Osteocyte (in vitro differentiated cells): ENCODE results near the gene DEPP1. TPM values are rescaled to one million over a fixed set of nuclear protein-coding genes. Genes with fewer than 3 reads are reported as not detected.
A peak's percentile ranks its signal among the peaks of the same experiment; 100 is the strongest.

Source experiments
- DNase-seq: peaks from one replicate; pipeline ENCODE4 v3.0.0; 2021; ENCODE audit warnings: mixed read lengths; ENCODE audit not compliant: unreplicated experiment; ENCODE audit errors: extremely low spot score
- H3K27ac Mint-ChIP-seq: one replicate; pipeline ENCODE4 v1.8.0; 2021; ENCODE audit warnings: mild to moderate bottlenecking, mixed read lengths; ENCODE audit not compliant: unreplicated experiment
- H3K27me3 Mint-ChIP-seq: one replicate; pipeline ENCODE4 v1.8.0; 2021; ENCODE audit warnings: mixed read lengths; ENCODE audit not compliant: unreplicated experiment
- H3K36me3 Mint-ChIP-seq: one replicate; pipeline ENCODE4 v1.8.0; 2021; ENCODE audit warnings: mixed read lengths; ENCODE audit not compliant: unreplicated experiment
- H3K4me1 Mint-ChIP-seq: one replicate; pipeline ENCODE4 v1.8.0; 2021; ENCODE audit warnings: mixed read lengths; ENCODE audit not compliant: unreplicated experiment
- H3K4me3 Mint-ChIP-seq: one replicate; pipeline ENCODE4 v1.8.0; 2021; ENCODE audit warnings: mild to moderate bottlenecking, moderate library complexity, mixed read lengths; ENCODE audit not compliant: unreplicated experiment
- H3K9me3 Mint-ChIP-seq: one replicate; pipeline ENCODE4 v1.8.0; 2021; ENCODE audit warnings: mixed read lengths; ENCODE audit not compliant: unreplicated experiment
- total RNA-seq: library from RNA; stranded (reverse); gene quantifications from 2 replicates; pipeline ENCODE4 v1.2.1, GENCODE V29; 2021
- TF ChIP-seq, protein P1 (sequence below): fragments of 200-600 bp; sonication (generic); IDR thresholded peaks from 2 replicates; pipeline ENCODE4 v1.5.0; 2021; ENCODE audit warnings: antibody characterized with exemption, mild to moderate bottlenecking, moderate library complexity

Gene DEPP1
- total RNA-seq, 1 donor from 2014 or later: 10.3 TPM

DNA sequence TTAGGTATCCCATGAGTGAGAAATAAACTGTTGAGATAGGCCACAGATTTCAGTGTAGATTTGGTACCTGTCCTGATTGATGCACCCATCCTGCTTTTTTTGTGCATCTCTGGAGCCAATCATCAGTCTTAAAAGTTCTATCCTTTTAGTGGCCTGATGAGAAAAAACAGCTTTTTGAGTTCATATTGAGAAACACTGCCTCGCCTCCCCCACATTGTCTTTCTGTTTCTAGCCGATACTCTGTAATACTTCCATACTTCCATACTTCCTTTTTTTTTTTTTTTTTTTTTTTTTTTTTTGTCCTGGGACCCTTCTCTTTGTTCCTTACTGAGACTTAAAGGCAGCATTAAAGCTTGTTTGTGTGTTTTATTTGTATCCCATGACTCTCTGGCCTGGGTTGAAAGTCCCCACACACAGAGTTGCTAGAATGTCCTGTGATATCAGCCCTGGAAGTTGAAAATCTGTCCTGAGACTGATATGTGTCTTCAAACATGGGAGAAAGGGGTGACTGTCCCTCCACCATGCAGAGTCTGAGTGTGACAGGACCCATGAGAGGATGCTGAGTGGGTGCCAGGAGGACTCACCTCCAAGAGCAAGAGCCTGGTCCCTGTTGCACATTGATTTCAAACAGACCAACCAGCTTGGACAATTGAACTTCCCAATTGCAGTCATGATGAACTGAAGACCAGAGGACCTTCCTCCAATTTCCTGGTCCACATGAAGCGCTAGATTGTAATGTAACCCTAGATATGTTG lies 27.8 kb upstream of the DEPP1 start:
- Mint-ChIP-seq H3K27ac (no peak overlapping the region), H3K4me3 (no peak overlapping the region), H3K4me1 (peaks cover 10% of the 10 kb centered on the region), H3K36me3 (peaks cover 33% of the 10 kb centered on the region), H3K9me3 (peaks cover 13% of the 10 kb centered on the region), H3K27me3 (no peaks in the 10 kb centered on the region)
- no peak for DNase-seq
- TF ChIP-seq, protein P1, sequence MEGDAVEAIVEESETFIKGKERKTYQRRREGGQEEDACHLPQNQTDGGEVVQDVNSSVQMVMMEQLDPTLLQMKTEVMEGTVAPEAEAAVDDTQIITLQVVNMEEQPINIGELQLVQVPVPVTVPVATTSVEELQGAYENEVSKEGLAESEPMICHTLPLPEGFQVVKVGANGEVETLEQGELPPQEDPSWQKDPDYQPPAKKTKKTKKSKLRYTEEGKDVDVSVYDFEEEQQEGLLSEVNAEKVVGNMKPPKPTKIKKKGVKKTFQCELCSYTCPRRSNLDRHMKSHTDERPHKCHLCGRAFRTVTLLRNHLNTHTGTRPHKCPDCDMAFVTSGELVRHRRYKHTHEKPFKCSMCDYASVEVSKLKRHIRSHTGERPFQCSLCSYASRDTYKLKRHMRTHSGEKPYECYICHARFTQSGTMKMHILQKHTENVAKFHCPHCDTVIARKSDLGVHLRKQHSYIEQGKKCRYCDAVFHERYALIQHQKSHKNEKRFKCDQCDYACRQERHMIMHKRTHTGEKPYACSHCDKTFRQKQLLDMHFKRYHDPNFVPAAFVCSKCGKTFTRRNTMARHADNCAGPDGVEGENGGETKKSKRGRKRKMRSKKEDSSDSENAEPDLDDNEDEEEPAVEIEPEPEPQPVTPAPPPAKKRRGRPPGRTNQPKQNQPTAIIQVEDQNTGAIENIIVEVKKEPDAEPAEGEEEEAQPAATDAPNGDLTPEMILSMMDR: no peak

DNA sequence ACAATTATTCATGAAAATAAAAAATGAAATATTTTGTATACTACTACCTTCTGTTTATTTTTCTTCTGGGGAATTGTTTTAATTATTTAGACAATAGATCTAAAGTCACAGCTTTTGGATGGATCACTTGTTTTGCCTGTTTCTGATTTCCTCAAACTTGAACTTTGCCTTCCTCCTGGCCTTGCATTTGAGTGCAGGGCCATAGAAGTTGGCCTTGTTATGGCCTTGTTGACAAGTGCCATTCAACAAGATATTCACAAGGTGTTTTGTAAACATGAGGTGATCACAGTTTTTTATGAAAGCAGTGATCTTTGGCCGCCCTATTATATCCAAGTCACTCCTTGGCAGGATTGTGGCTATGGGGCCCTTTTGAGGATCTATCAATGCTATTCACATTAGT lies 26.7 kb upstream of the DEPP1 start:
- peaks cover 33% of the 10 kb centered on the region for H3K36me3 Mint-ChIP-seq
- H3K4me1 Mint-ChIP-seq: peaks cover 16% of the 10 kb centered on the region
- H3K27me3 Mint-ChIP-seq: no peaks in the 10 kb centered on the region
- no peak overlapping the region for H3K27ac Mint-ChIP-seq
- no peak for DNase-seq
- peaks cover 13% of the 10 kb centered on the region for H3K9me3 Mint-ChIP-seq
- TF ChIP-seq, protein P1: no peak
- H3K4me3 Mint-ChIP-seq: no peak overlapping the region

DNA sequence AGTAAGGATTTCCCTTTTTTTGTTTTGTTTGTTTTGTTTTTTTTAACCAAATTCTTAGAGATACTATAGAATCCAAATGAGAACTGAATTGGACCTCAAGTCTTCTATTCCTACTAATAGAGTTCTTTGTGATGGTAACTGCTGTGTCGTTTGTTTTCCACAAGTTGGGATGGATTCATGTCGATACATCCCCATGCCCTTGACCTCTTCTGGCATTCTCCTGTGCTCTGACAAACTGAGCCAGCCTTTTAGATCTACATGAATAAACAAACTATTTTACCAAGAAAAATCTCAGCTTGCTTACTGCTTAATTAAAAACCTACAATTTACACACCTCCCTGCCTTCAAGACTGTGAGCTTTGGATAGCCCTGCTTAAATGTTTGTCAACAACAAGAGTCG lies 26.1 kb upstream of the DEPP1 start:
- H3K9me3 Mint-ChIP-seq: peaks cover 13% of the 10 kb centered on the region
- H3K27me3 Mint-ChIP-seq: no peaks in the 10 kb centered on the region
- H3K27ac Mint-ChIP-seq: no peak overlapping the region
- no peak overlapping the region for H3K4me3 Mint-ChIP-seq
- no peak for DNase-seq
- TF ChIP-seq, protein P1: no peak
- peaks cover 22% of the 10 kb centered on the region for H3K4me1 Mint-ChIP-seq
- peaks cover 33% of the 10 kb centered on the region for H3K36me3 Mint-ChIP-seq

- peaks cover 22% of the 10 kb centered on the region for H3K4me1 Mint-ChIP-seq
- no peak overlapping the region for H3K27ac Mint-ChIP-seq
- no peak overlapping the region for H3K4me3 Mint-ChIP-seq
- H3K27me3 Mint-ChIP-seq: no peaks in the 10 kb centered on the region
- H3K9me3 Mint-ChIP-seq: peaks cover 13% of the 10 kb centered on the region
- TF ChIP-seq, protein P1: no peak
- no peak for DNase-seq
- H3K36me3 Mint-ChIP-seq: peaks cover 33% of the 10 kb centered on the region
These were observed 24.9 kb upstream of the DEPP1 start for GRCh38 chr10:45003432-45004000.

GRCh38 chr10:45001381-45002148 lies 23.0 kb upstream of the DEPP1 start:
- peak overlapping the region; percentile 91 for H3K27ac Mint-ChIP-seq
- H3K36me3 Mint-ChIP-seq: peaks cover 33% of the 10 kb centered on the region
- peak overlapping the region; percentile 83 for H3K4me3 Mint-ChIP-seq
- H3K4me1 Mint-ChIP-seq: peaks cover 23% of the 10 kb centered on the region
- peaks cover 13% of the 10 kb centered on the region for H3K9me3 Mint-ChIP-seq
- DNase-seq: no peak
- no peaks in the 10 kb centered on the region for H3K27me3 Mint-ChIP-seq
- TF ChIP-seq, protein P1: no peak
